Measurements from ENCODE around the gene BARX1. TPM values are rescaled to one million over a fixed set of nuclear protein-coding genes. Genes with fewer than 3 reads are reported as not detected.

BARX1 gene
- total and polyA plus RNA-seq, 9 of the 15 experiments (the other 6 are each of a cell fraction or from before 2014, with no cell fraction given), result 0.11 to 0.14 TPM; not detected in 7

DNA sequence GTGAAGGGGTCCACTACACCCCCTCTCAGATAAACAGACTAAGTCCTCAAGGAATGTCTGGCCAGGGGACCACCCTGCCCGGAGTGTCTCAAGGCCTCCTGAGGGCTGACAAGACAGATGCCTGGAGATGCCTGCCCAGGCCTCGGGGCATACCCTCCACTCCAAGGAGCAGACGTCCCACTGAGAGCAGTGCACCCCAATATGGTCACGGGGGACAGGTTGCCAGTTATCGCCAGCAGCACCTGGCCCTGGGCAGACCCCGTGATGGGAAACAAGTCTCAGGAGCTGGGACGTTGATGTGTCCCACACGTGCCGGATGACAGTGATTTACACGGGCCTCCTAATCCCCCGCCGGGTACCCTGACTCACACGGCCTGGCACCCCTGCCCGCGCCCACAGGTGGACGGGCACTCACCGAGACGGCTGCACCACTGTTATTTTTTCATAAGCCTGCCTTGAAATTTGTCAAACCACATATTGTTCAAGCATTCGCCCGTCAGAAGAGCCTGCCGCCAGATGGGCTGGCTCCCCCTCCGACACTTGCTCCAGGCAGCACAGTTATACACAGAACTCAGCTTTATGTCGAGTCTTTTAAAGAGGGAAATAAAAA is 43.9 kb downstream of the BARX1 start:
- ChIA-PET POLR2A (interaction anchor here (0.6 to 1.1 kb wide), 3 partner anchors 11 to 458 kb away, joined by 3 to 4 read pairs (median 3); no protein-coding TSS in a partner anchor), CTCF (ENCODE audit: low intra/inter-chr PET ratio) (no interaction called here)
- no peaks in the 10 kb centered on the region for H3K36me3 ChIP-seq (ENCODE audit: control insufficient read depth, insufficient read depth, low read length)
- no peak overlapping the region for H3K4me3 ChIP-seq
- in situ Hi-C loops (cut with MboI), result no loop called here
- peaks cover 0 to 8% of the 10 kb centered on the region in 2 experiments; a peak in 2 of 5 replicates for H3K4me1 ChIP-seq (replicated peaks in 1 of 2; ENCODE audit: control insufficient read depth in 2 of 2, insufficient read depth in 2 of 2, low read length in 2 of 2)
- BruUV-seq (replicated peaks), result no TSS peak
- ATAC-seq (no peak), FAIRE-seq (no peak), DNase-seq (ENCODE audit: extremely low read depth in 1 of 4, low spot score in 3 of 4) (no peak)
- intact Hi-C loops (cut with micrococcal nuclease), result no loop called here
- no peak overlapping the region for H2AFZ ChIP-seq (ENCODE audit: low read depth, low read length)
- no peaks in the 10 kb centered on the region for H3K79me2 ChIP-seq (ENCODE audit: control insufficient read depth, insufficient read depth, low read length)
- peaks cover 21 to 67% of the 10 kb centered on the region in 2 experiments; a peak in 4 of 5 replicates for H3K27me3 ChIP-seq (ENCODE audit: control insufficient read depth in 2 of 2, insufficient read depth in 2 of 2, low read length in 2 of 2)
- H3K9ac ChIP-seq (ENCODE audit: insufficient read depth in 1 of 2, low read depth in 2 of 2, low read length in 2 of 2), result no peak overlapping the region
- 0 out of 2 replicates have a peak, but pooled peaks cover 2% of the 10 kb centered on the region for H4K20me1 ChIP-seq (replicated peaks; ENCODE audit: control insufficient read depth, insufficient read depth, low read length)
- H3K9me3 ChIP-seq (replicated peaks; ENCODE audit: control insufficient read depth, insufficient read depth, low read depth, low read length), result no peaks in the 10 kb centered on the region
- H3K4me2 ChIP-seq (ENCODE audit: insufficient read depth, low read length), result no peak overlapping the region
- no peaks in the 10 kb centered on the region for H3K9me1 ChIP-seq (ENCODE audit: control insufficient read depth, insufficient read depth, low read length)
- no peak overlapping the region for H3K27ac ChIP-seq (ENCODE audit: extremely low read depth, low read depth, low read length)
- WGBS (ENCODE audit: insufficient coverage, low coverage, missing lambda C conversion rate), result 4% methylated on average over 20 of the region's 23 CpGs
- TF ChIP-seq POLR2AphosphoS2 (IDR thresholded peaks at IDR 0.05; ENCODE audit: low read length), result no peak
- no peak for TF ChIP-seq ZNF133 (CRISPR knock-in tag; IDR thresholded peaks at IDR 0.05)
- TF ChIP-seq DEAF1 (CRISPR knock-in tag; IDR thresholded peaks at IDR 0.05), result no peak
- no peak for TF ChIP-seq MCM7 (IDR thresholded peaks at IDR 0.05)
- TF ChIP-seq ETV5 (CRISPR knock-in tag; IDR thresholded peaks at IDR 0.05; ENCODE audit: low read depth), result no peak
- no peak for TF ChIP-seq TRIM25 (IDR thresholded peaks at IDR 0.05; ENCODE audit: borderline replicate concordance)
- no peak for TF ChIP-seq PRMT5 (CRISPR knock-in tag; IDR thresholded peaks at IDR 0.05)
- no peak for TF ChIP-seq MYC (IDR thresholded peaks at IDR 0.05; ENCODE audit: low read depth, low read length)
- TF ChIP-seq MYC (CRISPR knock-in tag; IDR thresholded peaks at IDR 0.05; ENCODE audit: borderline replicate concordance, low read depth), result no peak
- TF ChIP-seq RBM34 (IDR thresholded peaks at IDR 0.05; ENCODE audit: borderline replicate concordance, insufficient read depth, low read length), result no peak
- TF ChIP-seq HOMEZ (CRISPR knock-in tag; IDR thresholded peaks at IDR 0.05), result no peak
- TF ChIP-seq, protein P1, sequence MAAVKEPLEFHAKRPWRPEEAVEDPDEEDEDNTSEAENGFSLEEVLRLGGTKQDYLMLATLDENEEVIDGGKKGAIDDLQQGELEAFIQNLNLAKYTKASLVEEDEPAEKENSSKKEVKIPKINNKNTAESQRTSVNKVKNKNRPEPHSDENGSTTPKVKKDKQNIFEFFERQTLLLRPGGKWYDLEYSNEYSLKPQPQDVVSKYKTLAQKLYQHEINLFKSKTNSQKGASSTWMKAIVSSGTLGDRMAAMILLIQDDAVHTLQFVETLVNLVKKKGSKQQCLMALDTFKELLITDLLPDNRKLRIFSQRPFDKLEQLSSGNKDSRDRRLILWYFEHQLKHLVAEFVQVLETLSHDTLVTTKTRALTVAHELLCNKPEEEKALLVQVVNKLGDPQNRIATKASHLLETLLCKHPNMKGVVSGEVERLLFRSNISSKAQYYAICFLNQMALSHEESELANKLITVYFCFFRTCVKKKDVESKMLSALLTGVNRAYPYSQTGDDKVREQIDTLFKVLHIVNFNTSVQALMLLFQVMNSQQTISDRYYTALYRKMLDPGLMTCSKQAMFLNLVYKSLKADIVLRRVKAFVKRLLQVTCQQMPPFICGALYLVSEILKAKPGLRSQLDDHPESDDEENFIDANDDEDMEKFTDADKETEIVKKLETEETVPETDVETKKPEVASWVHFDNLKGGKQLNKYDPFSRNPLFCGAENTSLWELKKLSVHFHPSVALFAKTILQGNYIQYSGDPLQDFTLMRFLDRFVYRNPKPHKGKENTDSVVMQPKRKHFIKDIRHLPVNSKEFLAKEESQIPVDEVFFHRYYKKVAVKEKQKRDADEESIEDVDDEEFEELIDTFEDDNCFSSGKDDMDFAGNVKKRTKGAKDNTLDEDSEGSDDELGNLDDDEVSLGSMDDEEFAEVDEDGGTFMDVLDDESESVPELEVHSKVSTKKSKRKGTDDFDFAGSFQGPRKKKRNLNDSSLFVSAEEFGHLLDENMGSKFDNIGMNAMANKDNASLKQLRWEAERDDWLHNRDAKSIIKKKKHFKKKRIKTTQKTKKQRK (IDR thresholded peaks at IDR 0.05; ENCODE audit: borderline replicate concordance, low read depth, low read length), result no peak
- no peak for TF ChIP-seq CCAR2 (IDR thresholded peaks at IDR 0.05; ENCODE audit: low read depth, low read length)
- TF ChIP-seq MCM2 (IDR thresholded peaks at IDR 0.05; ENCODE audit: low read depth), result no peak
- no peak for TF ChIP-seq ZFP1 (CRISPR knock-in tag; IDR thresholded peaks at IDR 0.05)
